WTC11 (cell line): Measurements from ENCODE around the gene TAL2. TPM values are rescaled to one million over a fixed set of nuclear protein-coding genes. Genes with fewer than 3 reads are reported as not detected.

Source experiments
- ATAC-seq: fragments of 200-7000 bp; cut with Tn5 transposase; 2 replicates; pipeline ENCODE4 v1.10.0; 2021; ENCODE audit warnings: mild to moderate bottlenecking, moderate library complexity
- CTCF ChIA-PET: fragments of 300-600 bp; sonication (Branson Sonifier 250); formaldehyde crosslinking; loops from one replicate; lab custom pipeline; 2021; ENCODE audit warnings: antibody characterized with exemption; lab: Charles Lee
- POLR2A ChIA-PET: fragments of 350-600 bp; sonication (Branson Sonifier 250); formaldehyde crosslinking; loops from one replicate; lab custom pipeline; 2021; ENCODE audit warnings: antibody characterized with exemption; lab: Charles Lee
- DNase-seq: peaks from one replicate; pipeline ENCODE4 v3.0.0; 2021; ENCODE audit warnings: low spot score
- H3K27ac Mint-ChIP-seq: 2 replicates; pipeline ENCODE4 v1.8.0; 2021; ENCODE audit warnings: mixed read lengths
- H3K27me3 Mint-ChIP-seq: 2 replicates; pipeline ENCODE4 v1.8.0; 2021; ENCODE audit warnings: low read depth, mild to moderate bottlenecking, moderate library complexity, mixed read lengths
- H3K36me3 Mint-ChIP-seq: 2 replicates; pipeline ENCODE4 v1.8.0; 2021; ENCODE audit warnings: mixed read lengths
- H3K4me1 Mint-ChIP-seq: 2 replicates; pipeline ENCODE4 v1.8.0; 2022; ENCODE audit warnings: mixed read lengths
- H3K4me3 Mint-ChIP-seq: 2 replicates; pipeline ENCODE4 v1.8.0; 2021; ENCODE audit warnings: mild to moderate bottlenecking, moderate library complexity, mixed read lengths
- H3K9me3 Mint-ChIP-seq: 2 replicates; pipeline ENCODE4 v1.8.0; 2021; ENCODE audit warnings: mixed read lengths
- ATF1 ChIP-seq: sonication (generic); formaldehyde crosslinking; IDR thresholded peaks from 2 replicates; pipeline ENCODE4 v1.8.1; 2023; ENCODE audit warnings: mild to moderate bottlenecking, moderate library complexity, missing genetic modification reagents
- FOXP1 ChIP-seq: sonication (generic); formaldehyde crosslinking; IDR thresholded peaks from 2 replicates; pipeline ENCODE4 v1.8.0; 2022; ENCODE audit warnings: missing genetic modification reagents, mild to moderate bottlenecking, moderate library complexity, borderline replicate concordance
- NR1H2 ChIP-seq: sonication (generic); formaldehyde crosslinking; IDR thresholded peaks from 2 replicates; pipeline ENCODE4 v1.9.0; 2021; ENCODE audit warnings: mild to moderate bottlenecking, moderate library complexity, missing genetic modification reagents
- NR2C2 ChIP-seq: sonication (generic); formaldehyde crosslinking; IDR thresholded peaks from 2 replicates; pipeline ENCODE4 v1.8.0; 2022; ENCODE audit warnings: mild to moderate bottlenecking, missing genetic modification reagents
- RORB ChIP-seq: fragments of 250-450 bp; sonication (Bioruptor Pico); IDR thresholded peaks from 2 replicates; pipeline ENCODE4 v1.9.0; 2021; ENCODE audit warnings: mild to moderate bottlenecking
- ZNF263 ChIP-seq: sonication (generic); formaldehyde crosslinking; IDR thresholded peaks from 2 replicates; pipeline ENCODE4 v1.8.1; 2022; ENCODE audit warnings: low read depth, mild to moderate bottlenecking, moderate library complexity, missing genetic modification reagents
- total RNA-seq: library from RNA; stranded (reverse); gene quantifications from 3 replicates; pipeline ENCODE4 v1.2.3, GENCODE V29; 2021
- TF ChIP-seq, protein P1 (sequence below): sonication (generic); formaldehyde crosslinking; IDR thresholded peaks from 2 replicates; pipeline ENCODE4 v1.8.1; 2023; ENCODE audit warnings: mild to moderate bottlenecking, missing genetic modification reagents
- TF ChIP-seq, protein P2 (sequence below): sonication (generic); formaldehyde crosslinking; IDR thresholded peaks from 2 replicates; pipeline ENCODE4 v1.8.1; 2022; ENCODE audit warnings: low read depth, missing genetic modification reagents, borderline replicate concordance
- TF ChIP-seq, protein P3 (sequence below): sonication (generic); formaldehyde crosslinking; IDR thresholded peaks from 2 replicates; pipeline ENCODE4 v1.8.1; 2022; ENCODE audit warnings: mild to moderate bottlenecking, moderate library complexity, missing genetic modification reagents
- TF ChIP-seq, protein P4 (sequence below): fragments of 250-450 bp; sonication (Bioruptor Pico); IDR thresholded peaks from 2 replicates; pipeline ENCODE4 v1.9.0; 2021; ENCODE audit warnings: mild to moderate bottlenecking
- TF ChIP-seq, protein P5 (sequence below): sonication (generic); formaldehyde crosslinking; IDR thresholded peaks from 2 replicates; pipeline ENCODE4 v1.8.0; 2022; ENCODE audit warnings: mild to moderate bottlenecking, missing genetic modification reagents
- TF ChIP-seq, protein P6 (sequence below): sonication (generic); formaldehyde crosslinking; IDR thresholded peaks from 2 replicates; pipeline ENCODE4 v1.8.1; 2022; ENCODE audit warnings: missing genetic modification reagents, borderline replicate concordance
- TF ChIP-seq, protein P7 (sequence below): sonication (generic); formaldehyde crosslinking; IDR thresholded peaks from 2 replicates; pipeline ENCODE4 v1.8.0; 2022; ENCODE audit warnings: missing genetic modification reagents
- TF ChIP-seq, protein P8 (sequence below): sonication (generic); formaldehyde crosslinking; IDR thresholded peaks from 2 replicates; pipeline ENCODE4 v1.8.0; 2022; ENCODE audit warnings: mild to moderate bottlenecking, missing genetic modification reagents
- TF ChIP-seq, protein P9 (sequence below): sonication (generic); formaldehyde crosslinking; IDR thresholded peaks from 2 replicates; pipeline ENCODE4 v1.8.0; 2022; ENCODE audit warnings: mild to moderate bottlenecking, missing genetic modification reagents
- TF ChIP-seq, protein P10 (sequence below): sonication (generic); formaldehyde crosslinking; IDR thresholded peaks from 2 replicates; pipeline ENCODE4 v1.8.1; 2023; ENCODE audit warnings: mild to moderate bottlenecking, missing genetic modification reagents, borderline replicate concordance

The TAL2 gene
- total RNA-seq, 1 experiment from 2014 or later = not detected

DNA sequence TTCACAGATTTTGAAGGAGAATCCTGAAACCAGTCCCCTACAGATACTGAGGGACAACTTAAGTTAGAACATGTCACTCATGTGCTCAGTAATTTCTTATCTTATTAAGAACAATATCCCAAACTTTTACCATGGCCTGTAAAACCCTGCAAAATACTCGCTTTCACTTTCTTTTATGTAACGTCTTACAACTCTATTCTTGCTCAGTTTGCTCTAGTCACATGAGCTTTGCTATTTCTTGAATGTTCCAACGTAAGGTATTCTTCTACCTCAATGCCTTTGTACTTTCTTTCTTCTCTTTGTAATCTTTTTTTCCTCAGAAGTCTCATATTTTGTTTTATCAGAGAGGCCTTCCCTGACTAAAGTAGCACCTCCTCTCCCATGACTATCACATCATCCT, 46.1 kb downstream of the TAL2 start:
- ChIA-PET POLR2A (no interaction called here), CTCF (no interaction called here)
- no peaks in the 10 kb centered on the region for H3K4me1 Mint-ChIP-seq
- no peak overlapping the region for H3K4me3 Mint-ChIP-seq
- no peaks in the 10 kb centered on the region for H3K27me3 Mint-ChIP-seq
- no peak overlapping the region for H3K27ac Mint-ChIP-seq
- no peaks in the 10 kb centered on the region for H3K9me3 Mint-ChIP-seq
- DNase-seq (no peak), ATAC-seq (no peak)
- peaks cover 3% of the 10 kb centered on the region; the same call in 1 of the 2 replicates for H3K36me3 Mint-ChIP-seq
- TF ChIP-seq, protein P1, sequence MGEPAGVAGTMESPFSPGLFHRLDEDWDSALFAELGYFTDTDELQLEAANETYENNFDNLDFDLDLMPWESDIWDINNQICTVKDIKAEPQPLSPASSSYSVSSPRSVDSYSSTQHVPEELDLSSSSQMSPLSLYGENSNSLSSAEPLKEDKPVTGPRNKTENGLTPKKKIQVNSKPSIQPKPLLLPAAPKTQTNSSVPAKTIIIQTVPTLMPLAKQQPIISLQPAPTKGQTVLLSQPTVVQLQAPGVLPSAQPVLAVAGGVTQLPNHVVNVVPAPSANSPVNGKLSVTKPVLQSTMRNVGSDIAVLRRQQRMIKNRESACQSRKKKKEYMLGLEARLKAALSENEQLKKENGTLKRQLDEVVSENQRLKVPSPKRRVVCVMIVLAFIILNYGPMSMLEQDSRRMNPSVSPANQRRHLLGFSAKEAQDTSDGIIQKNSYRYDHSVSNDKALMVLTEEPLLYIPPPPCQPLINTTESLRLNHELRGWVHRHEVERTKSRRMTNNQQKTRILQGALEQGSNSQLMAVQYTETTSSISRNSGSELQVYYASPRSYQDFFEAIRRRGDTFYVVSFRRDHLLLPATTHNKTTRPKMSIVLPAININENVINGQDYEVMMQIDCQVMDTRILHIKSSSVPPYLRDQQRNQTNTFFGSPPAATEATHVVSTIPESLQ (CRISPR knock-in tag) = no peak
- TF ChIP-seq, protein P2, sequence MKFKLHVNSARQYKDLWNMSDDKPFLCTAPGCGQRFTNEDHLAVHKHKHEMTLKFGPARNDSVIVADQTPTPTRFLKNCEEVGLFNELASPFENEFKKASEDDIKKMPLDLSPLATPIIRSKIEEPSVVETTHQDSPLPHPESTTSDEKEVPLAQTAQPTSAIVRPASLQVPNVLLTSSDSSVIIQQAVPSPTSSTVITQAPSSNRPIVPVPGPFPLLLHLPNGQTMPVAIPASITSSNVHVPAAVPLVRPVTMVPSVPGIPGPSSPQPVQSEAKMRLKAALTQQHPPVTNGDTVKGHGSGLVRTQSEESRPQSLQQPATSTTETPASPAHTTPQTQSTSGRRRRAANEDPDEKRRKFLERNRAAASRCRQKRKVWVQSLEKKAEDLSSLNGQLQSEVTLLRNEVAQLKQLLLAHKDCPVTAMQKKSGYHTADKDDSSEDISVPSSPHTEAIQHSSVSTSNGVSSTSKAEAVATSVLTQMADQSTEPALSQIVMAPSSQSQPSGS = no peak
- TF ChIP-seq, protein P3, sequence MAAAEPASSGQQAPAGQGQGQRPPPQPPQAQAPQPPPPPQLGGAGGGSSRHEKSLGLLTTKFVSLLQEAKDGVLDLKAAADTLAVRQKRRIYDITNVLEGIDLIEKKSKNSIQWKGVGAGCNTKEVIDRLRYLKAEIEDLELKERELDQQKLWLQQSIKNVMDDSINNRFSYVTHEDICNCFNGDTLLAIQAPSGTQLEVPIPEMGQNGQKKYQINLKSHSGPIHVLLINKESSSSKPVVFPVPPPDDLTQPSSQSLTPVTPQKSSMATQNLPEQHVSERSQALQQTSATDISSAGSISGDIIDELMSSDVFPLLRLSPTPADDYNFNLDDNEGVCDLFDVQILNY (CRISPR knock-in tag) = no peak
- TF ChIP-seq, protein P4, sequence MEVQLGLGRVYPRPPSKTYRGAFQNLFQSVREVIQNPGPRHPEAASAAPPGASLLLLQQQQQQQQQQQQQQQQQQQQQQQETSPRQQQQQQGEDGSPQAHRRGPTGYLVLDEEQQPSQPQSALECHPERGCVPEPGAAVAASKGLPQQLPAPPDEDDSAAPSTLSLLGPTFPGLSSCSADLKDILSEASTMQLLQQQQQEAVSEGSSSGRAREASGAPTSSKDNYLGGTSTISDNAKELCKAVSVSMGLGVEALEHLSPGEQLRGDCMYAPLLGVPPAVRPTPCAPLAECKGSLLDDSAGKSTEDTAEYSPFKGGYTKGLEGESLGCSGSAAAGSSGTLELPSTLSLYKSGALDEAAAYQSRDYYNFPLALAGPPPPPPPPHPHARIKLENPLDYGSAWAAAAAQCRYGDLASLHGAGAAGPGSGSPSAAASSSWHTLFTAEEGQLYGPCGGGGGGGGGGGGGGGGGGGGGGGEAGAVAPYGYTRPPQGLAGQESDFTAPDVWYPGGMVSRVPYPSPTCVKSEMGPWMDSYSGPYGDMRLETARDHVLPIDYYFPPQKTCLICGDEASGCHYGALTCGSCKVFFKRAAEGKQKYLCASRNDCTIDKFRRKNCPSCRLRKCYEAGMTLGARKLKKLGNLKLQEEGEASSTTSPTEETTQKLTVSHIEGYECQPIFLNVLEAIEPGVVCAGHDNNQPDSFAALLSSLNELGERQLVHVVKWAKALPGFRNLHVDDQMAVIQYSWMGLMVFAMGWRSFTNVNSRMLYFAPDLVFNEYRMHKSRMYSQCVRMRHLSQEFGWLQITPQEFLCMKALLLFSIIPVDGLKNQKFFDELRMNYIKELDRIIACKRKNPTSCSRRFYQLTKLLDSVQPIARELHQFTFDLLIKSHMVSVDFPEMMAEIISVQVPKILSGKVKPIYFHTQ (CRISPR knock-in tag) = no peak
- TF ChIP-seq RORB (CRISPR knock-in tag) (no peak), ZNF263 (no peak), ATF1 (CRISPR knock-in tag) (no peak), NR1H2 (CRISPR knock-in tag) (no peak), FOXP1 (no peak), NR2C2 (CRISPR knock-in tag) (no peak)
- TF ChIP-seq, protein P5, sequence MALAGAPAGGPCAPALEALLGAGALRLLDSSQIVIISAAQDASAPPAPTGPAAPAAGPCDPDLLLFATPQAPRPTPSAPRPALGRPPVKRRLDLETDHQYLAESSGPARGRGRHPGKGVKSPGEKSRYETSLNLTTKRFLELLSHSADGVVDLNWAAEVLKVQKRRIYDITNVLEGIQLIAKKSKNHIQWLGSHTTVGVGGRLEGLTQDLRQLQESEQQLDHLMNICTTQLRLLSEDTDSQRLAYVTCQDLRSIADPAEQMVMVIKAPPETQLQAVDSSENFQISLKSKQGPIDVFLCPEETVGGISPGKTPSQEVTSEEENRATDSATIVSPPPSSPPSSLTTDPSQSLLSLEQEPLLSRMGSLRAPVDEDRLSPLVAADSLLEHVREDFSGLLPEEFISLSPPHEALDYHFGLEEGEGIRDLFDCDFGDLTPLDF (CRISPR knock-in tag) = no peak
- TF ChIP-seq, protein P6, sequence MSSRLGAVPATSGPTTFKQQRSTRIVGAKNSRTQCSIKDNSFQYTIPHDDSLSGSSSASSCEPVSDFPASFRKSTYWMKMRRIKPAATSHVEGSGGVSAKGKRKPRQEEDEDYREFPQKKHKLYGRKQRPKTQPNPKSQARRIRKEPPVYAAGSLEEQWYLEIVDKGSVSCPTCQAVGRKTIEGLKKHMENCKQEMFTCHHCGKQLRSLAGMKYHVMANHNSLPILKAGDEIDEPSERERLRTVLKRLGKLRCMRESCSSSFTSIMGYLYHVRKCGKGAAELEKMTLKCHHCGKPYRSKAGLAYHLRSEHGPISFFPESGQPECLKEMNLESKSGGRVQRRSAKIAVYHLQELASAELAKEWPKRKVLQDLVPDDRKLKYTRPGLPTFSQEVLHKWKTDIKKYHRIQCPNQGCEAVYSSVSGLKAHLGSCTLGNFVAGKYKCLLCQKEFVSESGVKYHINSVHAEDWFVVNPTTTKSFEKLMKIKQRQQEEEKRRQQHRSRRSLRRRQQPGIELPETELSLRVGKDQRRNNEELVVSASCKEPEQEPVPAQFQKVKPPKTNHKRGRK (CRISPR knock-in tag) = no peak
- TF ChIP-seq, protein P7, sequence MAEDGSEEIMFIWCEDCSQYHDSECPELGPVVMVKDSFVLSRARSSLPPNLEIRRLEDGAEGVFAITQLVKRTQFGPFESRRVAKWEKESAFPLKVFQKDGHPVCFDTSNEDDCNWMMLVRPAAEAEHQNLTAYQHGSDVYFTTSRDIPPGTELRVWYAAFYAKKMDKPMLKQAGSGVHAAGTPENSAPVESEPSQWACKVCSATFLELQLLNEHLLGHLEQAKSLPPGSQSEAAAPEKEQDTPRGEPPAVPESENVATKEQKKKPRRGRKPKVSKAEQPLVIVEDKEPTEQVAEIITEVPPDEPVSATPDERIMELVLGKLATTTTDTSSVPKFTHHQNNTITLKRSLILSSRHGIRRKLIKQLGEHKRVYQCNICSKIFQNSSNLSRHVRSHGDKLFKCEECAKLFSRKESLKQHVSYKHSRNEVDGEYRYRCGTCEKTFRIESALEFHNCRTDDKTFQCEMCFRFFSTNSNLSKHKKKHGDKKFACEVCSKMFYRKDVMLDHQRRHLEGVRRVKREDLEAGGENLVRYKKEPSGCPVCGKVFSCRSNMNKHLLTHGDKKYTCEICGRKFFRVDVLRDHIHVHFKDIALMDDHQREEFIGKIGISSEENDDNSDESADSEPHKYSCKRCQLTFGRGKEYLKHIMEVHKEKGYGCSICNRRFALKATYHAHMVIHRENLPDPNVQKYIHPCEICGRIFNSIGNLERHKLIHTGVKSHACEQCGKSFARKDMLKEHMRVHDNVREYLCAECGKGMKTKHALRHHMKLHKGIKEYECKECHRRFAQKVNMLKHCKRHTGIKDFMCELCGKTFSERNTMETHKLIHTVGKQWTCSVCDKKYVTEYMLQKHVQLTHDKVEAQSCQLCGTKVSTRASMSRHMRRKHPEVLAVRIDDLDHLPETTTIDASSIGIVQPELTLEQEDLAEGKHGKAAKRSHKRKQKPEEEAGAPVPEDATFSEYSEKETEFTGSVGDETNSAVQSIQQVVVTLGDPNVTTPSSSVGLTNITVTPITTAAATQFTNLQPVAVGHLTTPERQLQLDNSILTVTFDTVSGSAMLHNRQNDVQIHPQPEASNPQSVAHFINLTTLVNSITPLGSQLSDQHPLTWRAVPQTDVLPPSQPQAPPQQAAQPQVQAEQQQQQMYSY (CRISPR knock-in tag) = no peak
- TF ChIP-seq, protein P8, sequence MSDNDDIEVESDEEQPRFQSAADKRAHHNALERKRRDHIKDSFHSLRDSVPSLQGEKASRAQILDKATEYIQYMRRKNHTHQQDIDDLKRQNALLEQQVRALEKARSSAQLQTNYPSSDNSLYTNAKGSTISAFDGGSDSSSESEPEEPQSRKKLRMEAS (CRISPR knock-in tag) = no peak
- TF ChIP-seq, protein P9, sequence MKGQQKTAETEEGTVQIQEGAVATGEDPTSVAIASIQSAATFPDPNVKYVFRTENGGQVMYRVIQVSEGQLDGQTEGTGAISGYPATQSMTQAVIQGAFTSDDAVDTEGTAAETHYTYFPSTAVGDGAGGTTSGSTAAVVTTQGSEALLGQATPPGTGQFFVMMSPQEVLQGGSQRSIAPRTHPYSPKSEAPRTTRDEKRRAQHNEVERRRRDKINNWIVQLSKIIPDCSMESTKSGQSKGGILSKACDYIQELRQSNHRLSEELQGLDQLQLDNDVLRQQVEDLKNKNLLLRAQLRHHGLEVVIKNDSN (CRISPR knock-in tag) = no peak
- TF ChIP-seq, protein P10, sequence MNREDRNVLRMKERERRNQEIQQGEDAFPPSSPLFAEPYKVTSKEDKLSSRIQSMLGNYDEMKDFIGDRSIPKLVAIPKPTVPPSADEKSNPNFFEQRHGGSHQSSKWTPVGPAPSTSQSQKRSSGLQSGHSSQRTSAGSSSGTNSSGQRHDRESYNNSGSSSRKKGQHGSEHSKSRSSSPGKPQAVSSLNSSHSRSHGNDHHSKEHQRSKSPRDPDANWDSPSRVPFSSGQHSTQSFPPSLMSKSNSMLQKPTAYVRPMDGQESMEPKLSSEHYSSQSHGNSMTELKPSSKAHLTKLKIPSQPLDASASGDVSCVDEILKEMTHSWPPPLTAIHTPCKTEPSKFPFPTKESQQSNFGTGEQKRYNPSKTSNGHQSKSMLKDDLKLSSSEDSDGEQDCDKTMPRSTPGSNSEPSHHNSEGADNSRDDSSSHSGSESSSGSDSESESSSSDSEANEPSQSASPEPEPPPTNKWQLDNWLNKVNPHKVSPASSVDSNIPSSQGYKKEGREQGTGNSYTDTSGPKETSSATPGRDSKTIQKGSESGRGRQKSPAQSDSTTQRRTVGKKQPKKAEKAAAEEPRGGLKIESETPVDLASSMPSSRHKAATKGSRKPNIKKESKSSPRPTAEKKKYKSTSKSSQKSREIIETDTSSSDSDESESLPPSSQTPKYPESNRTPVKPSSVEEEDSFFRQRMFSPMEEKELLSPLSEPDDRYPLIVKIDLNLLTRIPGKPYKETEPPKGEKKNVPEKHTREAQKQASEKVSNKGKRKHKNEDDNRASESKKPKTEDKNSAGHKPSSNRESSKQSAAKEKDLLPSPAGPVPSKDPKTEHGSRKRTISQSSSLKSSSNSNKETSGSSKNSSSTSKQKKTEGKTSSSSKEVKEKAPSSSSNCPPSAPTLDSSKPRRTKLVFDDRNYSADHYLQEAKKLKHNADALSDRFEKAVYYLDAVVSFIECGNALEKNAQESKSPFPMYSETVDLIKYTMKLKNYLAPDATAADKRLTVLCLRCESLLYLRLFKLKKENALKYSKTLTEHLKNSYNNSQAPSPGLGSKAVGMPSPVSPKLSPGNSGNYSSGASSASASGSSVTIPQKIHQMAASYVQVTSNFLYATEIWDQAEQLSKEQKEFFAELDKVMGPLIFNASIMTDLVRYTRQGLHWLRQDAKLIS (CRISPR knock-in tag) = no peak
